Astrocyte (in vitro differentiated cells and primary cell): ENCODE results near the gene ARID5B. TPM values are rescaled to one million over a fixed set of nuclear protein-coding genes. Genes with fewer than 3 reads are reported as not detected.

Experiments used
- DNase-seq: peaks from one replicate; pipeline ENCODE4 v3.0.0-alpha.2; 2010; ENCODE audit warnings: low read depth
- FAIRE-seq: peaks from 2 replicates; lab custom pipeline; 2011; peaks lifted over from hg19 to GRCh38; lab: Jason Lieb, UNC
- H2AFZ ChIP-seq: 2 replicates; pipeline ENCODE4 v1.6.0; 2012; ENCODE audit warnings: low read depth, low read length, inconsistent platforms
- H3K27ac ChIP-seq: 2 replicates; pipeline ENCODE4 v1.5.1; 2011; ENCODE audit warnings: low read depth, low read length, inconsistent platforms
- H3K27me3 ChIP-seq: 2 replicates; pipeline ENCODE4 v1.6.0; 2011; ENCODE audit warnings: low read length, inconsistent platforms; ENCODE audit not compliant: insufficient read depth
- H3K36me3 ChIP-seq: 2 replicates; pipeline ENCODE4 v1.5.1; 2011; ENCODE audit warnings: low read length, inconsistent platforms; ENCODE audit not compliant: insufficient read depth
- H3K4me1 ChIP-seq: 2 replicates; pipeline ENCODE4 v1.5.1; 2011; ENCODE audit warnings: low read length, inconsistent platforms; ENCODE audit not compliant: insufficient read depth
- H3K4me2 ChIP-seq: 2 replicates; pipeline ENCODE4 v1.6.0; 2012; ENCODE audit warnings: low read length, inconsistent platforms
- H3K4me3 ChIP-seq: 2 replicates; pipeline ENCODE4 v1.5.1; 2011; ENCODE audit warnings: low read depth, mild to moderate bottlenecking, low read length, inconsistent platforms; ENCODE audit not compliant: insufficient read depth
- H3K79me2 ChIP-seq: 2 replicates; pipeline ENCODE4 v1.6.0; 2012; ENCODE audit warnings: mild to moderate bottlenecking, low read length, inconsistent platforms; ENCODE audit not compliant: insufficient read depth
- H3K9ac ChIP-seq: 2 replicates; pipeline ENCODE4 v1.6.0; 2012; ENCODE audit warnings: mild to moderate bottlenecking, low read length, inconsistent platforms
- H3K9me3 ChIP-seq: 2 replicates; pipeline ENCODE4 v1.5.1; 2012; ENCODE audit warnings: low read depth, mild to moderate bottlenecking, low read length, inconsistent platforms; ENCODE audit not compliant: insufficient read depth
- H4K20me1 ChIP-seq: 2 replicates; pipeline ENCODE4 v1.6.0; 2012; ENCODE audit warnings: low read length, inconsistent platforms; ENCODE audit not compliant: insufficient read depth
- H3K27ac Mint-ChIP-seq: one replicate; pipeline ENCODE4 v1.8.0; 2021; ENCODE audit warnings: mild to moderate bottlenecking, mixed read lengths; ENCODE audit not compliant: unreplicated experiment
- H3K27me3 Mint-ChIP-seq: one replicate; pipeline ENCODE4 v1.8.0; 2021; ENCODE audit warnings: low read depth, mixed read lengths; ENCODE audit not compliant: unreplicated experiment
- H3K36me3 Mint-ChIP-seq: one replicate; pipeline ENCODE4 v1.8.0; 2021; ENCODE audit warnings: low read depth, mixed read lengths; ENCODE audit not compliant: unreplicated experiment
- H3K4me1 Mint-ChIP-seq: one replicate; pipeline ENCODE4 v1.8.0; 2021; ENCODE audit warnings: low read depth, mixed read lengths; ENCODE audit not compliant: unreplicated experiment
- H3K4me3 Mint-ChIP-seq: one replicate; pipeline ENCODE4 v1.8.0; 2021; ENCODE audit warnings: mild to moderate bottlenecking, moderate library complexity, mixed read lengths; ENCODE audit not compliant: unreplicated experiment
- H3K9me3 Mint-ChIP-seq: one replicate; pipeline ENCODE4 v1.8.0; 2021; ENCODE audit warnings: mild to moderate bottlenecking, mixed read lengths; ENCODE audit not compliant: unreplicated experiment
- CTCF ChIP-seq: IDR thresholded peaks from 2 replicates; pipeline ENCODE4 v1.5.1; 2011; ENCODE audit warnings: low read depth, mild to moderate bottlenecking, inconsistent platforms, low read length, moderate library complexity; ENCODE audit not compliant: insufficient read depth
- EZH2 ChIP-seq: IDR thresholded peaks from 2 replicates; pipeline ENCODE4 v1.6.1; 2012; ENCODE audit warnings: mild to moderate bottlenecking, low read length, inconsistent platforms; ENCODE audit not compliant: insufficient read depth
- total RNA-seq: library from RNA; stranded (reverse); gene quantifications from 2 replicates; pipeline ENCODE4 v1.2.1, GENCODE V29; 2021

ARID5B gene
- total RNA-seq, 1 donor from 2014 or later: 66.0 TPM

- H3K27ac ChIP-seq: no peak overlapping the region
- no peaks in the 10 kb centered on the region for H3K27me3 Mint-ChIP-seq
- no peaks in the 10 kb centered on the region for H3K9me3 Mint-ChIP-seq
- H3K4me3 ChIP-seq: no peak overlapping the region
- no peaks in the 10 kb centered on the region for H3K36me3 ChIP-seq
- no peak overlapping the region for H3K4me3 Mint-ChIP-seq
- TF ChIP-seq EZH2: no peak
- TF ChIP-seq CTCF: no peak
- H3K9me3 ChIP-seq: no peaks in the 10 kb centered on the region
- no peaks in the 10 kb centered on the region for H3K27me3 ChIP-seq
- no peaks in the 10 kb centered on the region for H3K36me3 Mint-ChIP-seq
- H4K20me1 ChIP-seq: no peaks in the 10 kb centered on the region
- no peak overlapping the region for H2AFZ ChIP-seq
- no peaks in the 10 kb centered on the region for H3K79me2 ChIP-seq
- H3K9ac ChIP-seq: no peak overlapping the region
- DNase-seq (no peak), FAIRE-seq (no peak)
- H3K27ac Mint-ChIP-seq: no peak overlapping the region
- peaks cover 3% of the 10 kb centered on the region for H3K4me1 Mint-ChIP-seq
- no peak overlapping the region for H3K4me2 ChIP-seq
- no peaks in the 10 kb centered on the region for H3K4me1 ChIP-seq
Measured at GRCh38 chr10:62112963-62113362, 211.5 kb downstream of the ARID5B start.

- Mint-ChIP-seq H3K27me3 (no peaks in the 10 kb centered on the region), H3K4me3 (no peak overlapping the region), H3K4me1 (peaks cover 3% of the 10 kb centered on the region), H3K36me3 (no peaks in the 10 kb centered on the region), H3K27ac (no peak overlapping the region), H3K9me3 (no peaks in the 10 kb centered on the region)
- Histone ChIP-seq H3K27me3 (no peaks in the 10 kb centered on the region), H3K4me2 (no peak overlapping the region), H3K4me3 (no peak overlapping the region), H3K79me2 (no peaks in the 10 kb centered on the region), H2AFZ (no peak overlapping the region), H4K20me1 (no peaks in the 10 kb centered on the region), H3K9me3 (no peaks in the 10 kb centered on the region), H3K27ac (no peak overlapping the region), H3K36me3 (no peaks in the 10 kb centered on the region), H3K4me1 (no peaks in the 10 kb centered on the region), H3K9ac (no peak overlapping the region)
- no peak for DNase-seq
- TF ChIP-seq CTCF (no peak), EZH2 (no peak)
- FAIRE-seq: no peak
Measured at GRCh38 chr10:62113680-62114079, 212.2 kb downstream of the ARID5B start.

GRCh38 chr10:62115321-62115720, 213.8 kb downstream of the ARID5B start:
- Mint-ChIP-seq H3K4me1 (no peaks in the 10 kb centered on the region), H3K9me3 (no peaks in the 10 kb centered on the region), H3K4me3 (no peak overlapping the region), H3K27me3 (no peaks in the 10 kb centered on the region), H3K27ac (no peak overlapping the region), H3K36me3 (no peaks in the 10 kb centered on the region)
- Histone ChIP-seq H4K20me1 (no peaks in the 10 kb centered on the region), H3K27ac (no peak overlapping the region), H3K4me2 (no peak overlapping the region), H3K36me3 (no peaks in the 10 kb centered on the region), H2AFZ (no peak overlapping the region), H3K9me3 (no peaks in the 10 kb centered on the region), H3K79me2 (no peaks in the 10 kb centered on the region), H3K9ac (no peak overlapping the region), H3K4me3 (no peak overlapping the region), H3K4me1 (no peaks in the 10 kb centered on the region), H3K27me3 (no peaks in the 10 kb centered on the region)
- DNase-seq (no peak), FAIRE-seq (no peak)
- no peak for TF ChIP-seq CTCF
- TF ChIP-seq EZH2: no peak
